HL-60/S4 treated with retinoic acid at 250 ng/mL for 4 days and 3 days (cell line): ENCODE results near the gene DMRTC2.

Experiments used
- in situ Hi-C: fragments of 300-500 bp; cut with MboI; formaldehyde crosslinking; loops from 2 replicates; pipeline ENCODE4 v1.7.0; 2022; ENCODE audit warnings: low sequenced_read_pairs

The DMRTC2 gene

DNA sequence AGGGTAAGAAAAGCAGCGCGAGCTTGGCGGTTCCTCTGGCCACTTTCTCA lies at the start of gene DMRTC2:
TSS of gene DMRTC2 (plus strand) at position 42 of the 50 bp plus-strand sequence. CDS start 2,387 bp downstream, outside the sequence.
- in situ Hi-C loops, result no loop called here

- in situ Hi-C loops, result no loop called here
Observed at GRCh38 chr19:41796362-41796761, 48.5 kb upstream of the DMRTC2 start, which contains the start of gene CEACAM3. Gene CEACAM3, plus strand, starts transcription at chr19:41796587. Its CDS starts 91 bp downstream, at chr19:41796678.

GRCh38 chr19:41796901-41797300 lies 47.9 kb upstream of the DMRTC2 start:
- in situ Hi-C loops, result no loop called here

GRCh38 chr19:41799444-41800000 lies 45.3 kb upstream of the DMRTC2 start:
- in situ Hi-C loops, result no loop called here

GRCh38 chr19:41801031-41801430 lies 43.8 kb upstream of the DMRTC2 start:
- in situ Hi-C loops, result no loop called here

DNA sequence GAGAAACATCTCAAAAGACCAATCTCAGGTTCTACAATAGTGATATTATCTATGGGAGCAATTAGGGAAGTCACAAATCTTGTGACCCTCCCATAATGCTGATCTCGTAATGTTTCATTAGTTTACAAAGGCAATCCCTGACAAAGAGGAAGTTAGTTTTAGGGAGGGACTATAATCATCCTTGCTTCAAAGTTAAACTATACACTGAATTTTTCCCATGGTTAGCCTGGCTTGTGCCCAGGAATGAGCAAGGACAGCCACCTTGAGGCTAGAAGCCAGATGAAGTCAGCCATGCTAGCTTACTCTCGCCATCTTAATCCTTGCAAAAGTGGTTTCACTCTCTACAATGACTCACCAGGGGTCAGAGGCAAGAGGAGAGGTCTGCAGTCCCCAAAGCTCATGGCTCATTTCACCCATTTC lies 43.0 kb upstream of the DMRTC2 start:
- in situ Hi-C loops, result no loop called here

- in situ Hi-C loops, result no loop called here
Observed at GRCh38 chr19:41802770-41803169, 42.1 kb upstream of the DMRTC2 start.

- in situ Hi-C loops, result no loop called here
Observed at GRCh38 chr19:41804336-41804735, 40.5 kb upstream of the DMRTC2 start.

DNA sequence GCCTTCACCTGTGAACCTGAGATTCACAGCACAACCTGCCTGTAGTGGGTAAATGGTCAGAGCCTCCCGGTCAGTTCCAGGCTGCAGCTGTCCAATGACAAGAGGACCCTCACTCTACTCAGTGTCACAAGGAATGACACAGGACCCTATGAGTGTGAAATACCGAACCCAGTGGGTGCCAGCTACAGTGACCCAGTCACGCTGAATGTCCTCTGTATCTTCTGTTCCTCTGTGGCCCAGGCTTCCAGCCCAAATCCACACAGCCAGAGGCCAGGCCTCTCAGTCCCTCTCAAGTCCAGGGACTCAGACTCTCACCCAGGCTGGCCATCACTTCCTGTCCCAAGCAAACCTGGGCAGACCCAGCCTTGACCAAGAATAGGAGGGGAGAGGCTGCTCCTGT lies 37.7 kb upstream of the DMRTC2 start:
- in situ Hi-C loops, result no loop called here

- in situ Hi-C loops, result no loop called here
Observed at GRCh38 chr19:41808663-41809566, 35.9 kb upstream of the DMRTC2 start.

- in situ Hi-C loops, result no loop called here
Observed at GRCh38 chr19:41810301-41810700, 34.5 kb upstream of the DMRTC2 start.

- in situ Hi-C loops, result no loop called here
Observed at GRCh38 chr19:41811036-41811435, 33.8 kb upstream of the DMRTC2 start.

DNA sequence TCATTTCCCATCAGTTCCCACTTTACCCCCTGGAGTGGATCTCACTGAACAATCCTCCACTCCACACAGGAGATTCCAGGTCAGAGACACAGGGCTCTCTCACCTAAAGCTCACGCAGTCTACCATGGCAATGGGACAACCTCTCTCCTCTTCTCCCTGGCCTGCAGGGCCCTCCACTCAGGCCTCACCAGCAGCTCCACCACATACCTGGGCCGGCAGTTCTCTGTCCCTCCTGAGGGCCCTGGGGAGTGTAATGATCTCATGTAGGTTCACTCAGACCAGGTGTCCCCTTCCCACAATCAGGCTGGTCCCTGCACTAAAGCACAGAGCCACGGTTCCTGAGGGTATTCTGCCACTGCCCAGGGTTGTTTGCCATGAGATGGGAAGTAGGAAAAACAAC lies 32.9 kb upstream of the DMRTC2 start:
- in situ Hi-C loops, result no loop called here

GRCh38 chr19:41813911-41814310 lies 30.9 kb upstream of the DMRTC2 start:
- in situ Hi-C loops, result no loop called here

- in situ Hi-C loops, result no loop called here
Observed at GRCh38 chr19:41815301-41815700, 29.5 kb upstream of the DMRTC2 start.

DNA sequence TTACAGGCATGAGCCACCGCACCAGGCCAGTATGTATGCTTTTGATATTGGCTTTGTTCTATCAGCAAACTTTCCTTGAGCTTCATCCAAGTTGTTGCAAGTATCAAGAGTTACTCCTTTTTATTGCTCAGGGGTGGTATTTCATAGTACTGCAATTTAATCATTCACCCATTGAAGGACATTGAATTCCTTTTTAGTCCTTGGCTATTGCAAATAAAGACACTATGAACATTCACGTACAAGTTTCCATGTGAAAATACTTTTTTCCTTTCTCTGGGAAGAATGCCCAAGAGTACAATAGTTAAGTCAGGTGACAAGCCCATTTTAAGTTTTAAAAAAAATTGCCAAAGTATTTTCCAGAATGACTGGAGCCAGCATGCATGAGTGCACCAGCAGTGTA lies 28.1 kb upstream of the DMRTC2 start:
- in situ Hi-C loops, result no loop called here

GRCh38 chr19:41821003-41821735 lies 23.7 kb upstream of the DMRTC2 start:
- in situ Hi-C loops, result no loop called here

- in situ Hi-C loops, result no loop called here
Observed at GRCh38 chr19:41837981-41838708, 6.7 kb upstream of the DMRTC2 start.

DNA sequence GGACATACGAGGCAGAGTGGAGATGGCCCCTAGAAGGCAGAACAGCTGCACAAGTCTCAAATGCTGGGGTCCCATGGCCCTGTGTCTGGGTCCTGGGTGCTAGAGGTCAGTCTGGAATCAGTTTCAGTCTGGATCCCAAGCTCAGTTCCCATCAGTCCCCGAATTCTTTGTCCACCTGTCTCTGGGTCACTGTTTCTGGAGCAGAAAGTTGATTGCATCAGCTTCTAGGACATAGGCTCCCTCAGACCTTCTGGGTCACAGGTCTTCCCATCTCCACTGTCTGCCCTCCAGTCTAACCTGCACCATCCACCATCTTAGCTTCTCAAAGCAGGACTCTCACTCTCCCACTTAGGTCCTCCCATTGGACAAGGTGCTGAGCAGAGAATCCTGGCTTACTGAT lies 5.6 kb upstream of the DMRTC2 start:
- in situ Hi-C loops, result no loop called here

DNA sequence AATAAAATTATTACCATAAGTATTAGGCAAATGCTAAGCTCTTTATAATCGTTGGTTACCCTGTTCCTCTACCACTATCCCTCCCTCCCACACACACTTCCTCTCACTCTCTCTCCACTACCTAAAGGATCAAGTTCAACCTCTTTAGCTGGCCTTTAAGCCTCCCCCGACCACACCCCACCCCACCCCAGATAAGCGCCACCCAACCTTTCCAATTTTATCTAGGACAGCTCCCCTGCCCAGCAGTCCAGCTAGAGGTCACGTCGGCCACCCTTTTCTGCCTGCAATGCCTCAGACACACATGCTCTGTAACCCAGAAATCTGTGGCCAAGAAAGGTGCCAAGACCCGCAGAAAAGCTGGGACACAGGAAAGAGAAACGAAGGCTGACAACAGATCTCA lies 1.5 kb upstream of the DMRTC2 start:
- in situ Hi-C loops, result no loop called here

GRCh38 chr19:41844601-41845000 lies 241 bp upstream of the DMRTC2 start, which contains the start of gene LYPD4:
Gene LYPD4, minus strand, starts transcription at chr19:41844683. Its CDS starts 5,398 bp downstream, at chr19:41839285.
- in situ Hi-C loops, result no loop called here
